GM06990 (cell line): ENCODE measurements around the gene RIPK3.

Experiments
- DNase-seq: peaks from one replicate; pipeline ENCODE4 v3.0.0-alpha.2; 2011; ENCODE audit not compliant: insufficient read length; ENCODE audit errors: extremely low read depth
- H3K27me3 ChIP-seq: replicated peaks from 2 replicates; pipeline ENCODE4 v1.6.0; 2011; ENCODE audit warnings: low read length; ENCODE audit not compliant: control insufficient read depth, insufficient read depth
- H3K36me3 ChIP-seq: 2 replicates; pipeline ENCODE4 v1.5.1; 2011; ENCODE audit warnings: low read length; ENCODE audit not compliant: control insufficient read depth, insufficient read depth
- H3K4me3 ChIP-seq: replicated peaks from 2 replicates; pipeline ENCODE4 v1.5.1; 2011; ENCODE audit warnings: low read depth, mild to moderate bottlenecking, control low read depth, low read length
- CTCF ChIP-seq: IDR thresholded peaks from 2 replicates; pipeline ENCODE4 v1.5.1; 2011; ENCODE audit warnings: low read length, control low read depth, mild to moderate bottlenecking, inconsistent platforms; ENCODE audit not compliant: insufficient read depth, poor library complexity, severe bottlenecking

The RIPK3 gene

GRCh38 chr14:24310646-24311604, 28.9 kb downstream of the RIPK3 start, which contains the start of gene LTB4R:
Gene LTB4R (plus strand): TSS chr14:24311502. CDS start chr14:24315652, 4,150 bp downstream.
- no peaks in the 10 kb centered on the region for H3K27me3 ChIP-seq
- H3K36me3 ChIP-seq, result peaks cover 14% of the 10 kb centered on the region
- TF ChIP-seq CTCF, result no peak
- H3K4me3 ChIP-seq, result peak within 1 kb of the TSS; percentile 63
- peak; percentile 88 for DNase-seq

- no peak for DNase-seq
- TF ChIP-seq CTCF, result no peak
- Histone ChIP-seq H3K36me3 (peaks cover 18% of the 10 kb centered on the region), H3K27me3 (no peaks in the 10 kb centered on the region), H3K4me3 (peak overlapping the region; percentile 63)
Observed at GRCh38 chr14:24310265-24310645, 29.5 kb downstream of the RIPK3 start.

- no peaks in the 10 kb centered on the region for H3K27me3 ChIP-seq
- peak within 1 kb of the TSS; percentile 63 for H3K4me3 ChIP-seq
- no peak for DNase-seq
- no peak for TF ChIP-seq CTCF
- H3K36me3 ChIP-seq, result peaks cover 20% of the 10 kb centered on the region
Observed at GRCh38 chr14:24309538-24310264, 30.1 kb downstream of the RIPK3 start, which contains the start of gene LTB4R2. Gene LTB4R2 (plus strand): TSS chr14:24310140. CDS start chr14:24310665, 525 bp downstream.

GRCh38 chr14:24308342-24309124, 31.3 kb downstream of the RIPK3 start:
- H3K4me3 ChIP-seq, result no peak overlapping the region
- no peak for DNase-seq
- H3K36me3 ChIP-seq, result peaks cover 31% of the 10 kb centered on the region
- no peak for TF ChIP-seq CTCF
- H3K27me3 ChIP-seq, result no peaks in the 10 kb centered on the region

- no peak within 1 kb of the TSS for H3K4me3 ChIP-seq
- peaks cover 34% of the 10 kb centered on the region for H3K36me3 ChIP-seq
- TF ChIP-seq CTCF, result peak; percentile 97
- no peaks in the 10 kb centered on the region for H3K27me3 ChIP-seq
- DNase-seq, result no peak
Observed at GRCh38 chr14:24307575-24308341, 32.0 kb downstream of the RIPK3 start, which contains the start of gene CIDEB. Gene CIDEB (minus strand): TSS chr14:24307977. CDS start chr14:24307858, 119 bp downstream.
